Endodermal cell (in vitro differentiated cells): ENCODE results near the gene DYRK3. TPM values are rescaled to one million over a fixed set of nuclear protein-coding genes. Genes with fewer than 3 reads are reported as not detected.

ENCODE experiments used
- DNase-seq: peaks from one replicate; pipeline ENCODE4 v3.0.0-alpha.2; 2017
- H3K27ac ChIP-seq: 2 replicates; pipeline ENCODE4 v1.5.1; 2013; ENCODE audit warnings: mild to moderate bottlenecking, low read depth, low read length, moderate library complexity
- H3K27me3 ChIP-seq: 2 replicates; pipeline ENCODE4 v1.6.1; 2013; ENCODE audit warnings: mild to moderate bottlenecking, low read length, moderate library complexity; ENCODE audit not compliant: insufficient read depth, control insufficient read depth, poor library complexity, severe bottlenecking
- H3K36me3 ChIP-seq: 2 replicates; pipeline ENCODE4 v1.7.0; 2013; ENCODE audit warnings: mild to moderate bottlenecking, low read length, moderate library complexity; ENCODE audit not compliant: control insufficient read depth, insufficient read depth
- H3K4me1 ChIP-seq: one replicate; pipeline ENCODE4 v1.7.0; 2013; ENCODE audit warnings: low read length; ENCODE audit not compliant: control insufficient read depth, insufficient read depth
- H3K4me3 ChIP-seq: 2 replicates; pipeline ENCODE4 v1.5.1; 2013; ENCODE audit warnings: mild to moderate bottlenecking, low read length, moderate library complexity
- H3K9ac ChIP-seq: 2 replicates; pipeline ENCODE4 v1.6.1; 2013; ENCODE audit warnings: mild to moderate bottlenecking, low read length, moderate library complexity; ENCODE audit not compliant: poor library complexity, severe bottlenecking; ENCODE audit errors: extremely low read depth
- H3K9me3 ChIP-seq: 2 replicates; pipeline ENCODE4 v1.6.1; 2013; ENCODE audit warnings: mild to moderate bottlenecking, low read length, moderate library complexity; ENCODE audit not compliant: control insufficient read depth
- H3K27ac Mint-ChIP-seq: 2 replicates; pipeline ENCODE4 v1.8.0; 2020; ENCODE audit warnings: mixed read lengths
- H3K27me3 Mint-ChIP-seq: 2 replicates; pipeline ENCODE4 v1.8.0; 2021; ENCODE audit warnings: mild to moderate bottlenecking, mixed read lengths; ENCODE audit not compliant: insufficient read depth
- H3K36me3 Mint-ChIP-seq: 2 replicates; pipeline ENCODE4 v1.8.0; 2020; ENCODE audit warnings: low read depth, mixed read lengths
- H3K4me1 Mint-ChIP-seq: 2 replicates; pipeline ENCODE4 v1.8.0; 2020; ENCODE audit warnings: mixed read lengths
- H3K4me3 Mint-ChIP-seq: 2 replicates; pipeline ENCODE4 v1.8.0; 2020; ENCODE audit warnings: mild to moderate bottlenecking, moderate library complexity, mixed read lengths
- H3K9me3 Mint-ChIP-seq: 2 replicates; pipeline ENCODE4 v1.8.0; 2020; ENCODE audit warnings: mild to moderate bottlenecking, mixed read lengths
- WGBS, 2 experiments: methylation state at CpG; one replicate each; pipeline versions ENCODE4 v1.1.5 to v1.1.7; 2013; ENCODE audit warnings: missing lambda C conversion rate in 2 of 2, mixed read lengths in 1 of 2; ENCODE audit not compliant: insufficient coverage in 1 of 2, insufficient read length in 1 of 2; 5-methylcytosine and 5-hydroxymethylcytosine counted together
- total RNA-seq, 2 donors: library from RNA; stranded (reverse); fragmentation: NEBNext Ultra II Directional in 1 of 2; extraction: Animal tissue kit (Norgen Biotek cat#: 25700) in 1 of 2; gene quantifications; 2 replicates in 1 of 2; 3 replicates in 1 of 2; pipeline ENCODE4 v1.2.1, GENCODE V29; 2021
- TF ChIP-seq, protein P1 (sequence below): fragments of 200-600 bp; sonication (generic); conservative IDR thresholded peaks from 2 replicates; pipeline ENCODE4 v1.5.0; 2021; ENCODE audit warnings: antibody characterized with exemption, mild to moderate bottlenecking

Gene DYRK3
- total RNA-seq, 2 donors from 2014 or later, result 9.0 to 13.5 TPM

DNA sequence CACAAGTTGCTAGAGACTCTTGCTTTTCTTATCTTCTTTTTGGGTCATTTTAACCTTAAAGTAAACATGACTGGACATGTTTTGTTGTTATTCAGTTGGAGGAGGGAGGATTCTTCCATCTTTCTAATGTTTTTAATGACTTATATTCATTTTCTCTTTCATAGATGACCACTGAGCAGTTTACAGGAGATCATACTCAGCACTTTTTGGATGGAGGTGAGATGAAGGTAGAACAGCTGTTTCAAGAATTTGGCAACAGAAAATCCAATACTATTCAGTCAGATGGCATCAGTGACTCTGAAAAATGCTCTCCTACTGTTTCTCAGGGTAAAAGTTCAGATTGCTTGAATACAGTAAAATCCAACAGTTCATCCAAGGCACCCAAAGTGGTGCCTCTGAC, 11.9 kb downstream of the DYRK3 start:
- no peaks in the 10 kb centered on the region for H3K27me3 ChIP-seq
- no peak overlapping the region for H3K4me3 ChIP-seq
- Mint-ChIP-seq H3K4me3 (no peak overlapping the region), H3K9me3 (no peaks in the 10 kb centered on the region), H3K27ac (no peak overlapping the region), H3K27me3 (no peaks in the 10 kb centered on the region), H3K36me3 (peaks cover 15% of the 10 kb centered on the region), H3K4me1 (no peaks in the 10 kb centered on the region)
- peaks cover 10% of the 10 kb centered on the region for H3K36me3 ChIP-seq
- H3K9me3 ChIP-seq, result no peaks in the 10 kb centered on the region
- no peaks in the 10 kb centered on the region for H3K4me1 ChIP-seq
- DNase-seq, result no peak
- H3K9ac ChIP-seq, result no peak overlapping the region
- TF ChIP-seq, protein P1, sequence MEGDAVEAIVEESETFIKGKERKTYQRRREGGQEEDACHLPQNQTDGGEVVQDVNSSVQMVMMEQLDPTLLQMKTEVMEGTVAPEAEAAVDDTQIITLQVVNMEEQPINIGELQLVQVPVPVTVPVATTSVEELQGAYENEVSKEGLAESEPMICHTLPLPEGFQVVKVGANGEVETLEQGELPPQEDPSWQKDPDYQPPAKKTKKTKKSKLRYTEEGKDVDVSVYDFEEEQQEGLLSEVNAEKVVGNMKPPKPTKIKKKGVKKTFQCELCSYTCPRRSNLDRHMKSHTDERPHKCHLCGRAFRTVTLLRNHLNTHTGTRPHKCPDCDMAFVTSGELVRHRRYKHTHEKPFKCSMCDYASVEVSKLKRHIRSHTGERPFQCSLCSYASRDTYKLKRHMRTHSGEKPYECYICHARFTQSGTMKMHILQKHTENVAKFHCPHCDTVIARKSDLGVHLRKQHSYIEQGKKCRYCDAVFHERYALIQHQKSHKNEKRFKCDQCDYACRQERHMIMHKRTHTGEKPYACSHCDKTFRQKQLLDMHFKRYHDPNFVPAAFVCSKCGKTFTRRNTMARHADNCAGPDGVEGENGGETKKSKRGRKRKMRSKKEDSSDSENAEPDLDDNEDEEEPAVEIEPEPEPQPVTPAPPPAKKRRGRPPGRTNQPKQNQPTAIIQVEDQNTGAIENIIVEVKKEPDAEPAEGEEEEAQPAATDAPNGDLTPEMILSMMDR, result no peak
- no peak overlapping the region for H3K27ac ChIP-seq

DNA sequence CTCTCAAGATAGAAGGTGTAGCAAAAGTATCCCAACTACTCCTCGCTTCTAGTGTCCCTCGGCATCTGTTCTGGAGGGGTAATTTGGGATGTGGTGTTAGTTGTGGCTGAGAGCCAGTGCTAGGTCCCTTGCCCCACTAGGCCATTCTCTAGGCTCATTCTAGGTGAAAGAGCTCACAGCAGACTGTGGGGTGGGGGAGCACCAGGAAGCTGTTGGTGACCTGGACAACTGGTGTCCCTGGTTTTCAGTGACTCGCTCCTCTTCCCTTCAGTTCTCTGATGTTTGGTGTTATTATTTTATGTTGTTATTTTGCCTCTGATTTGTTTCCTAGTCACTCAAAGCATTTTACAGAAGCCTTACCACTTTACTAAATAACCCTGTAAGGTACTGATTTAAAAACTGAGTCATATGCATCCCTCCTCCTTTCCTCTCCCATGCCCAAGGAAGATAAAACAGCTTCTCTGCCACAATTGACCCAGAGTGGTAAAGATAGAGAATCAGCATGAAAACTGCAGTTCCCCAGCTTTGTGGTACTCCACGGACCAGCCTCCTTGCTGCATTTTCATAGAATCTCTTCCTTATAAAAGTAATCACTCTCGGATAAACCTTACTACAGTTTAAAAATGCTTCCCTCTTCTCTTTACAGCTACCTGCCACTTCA, 14.1 kb downstream of the DYRK3 start:
- H3K9me3 ChIP-seq, result no peaks in the 10 kb centered on the region
- TF ChIP-seq, protein P1, result no peak
- no peak overlapping the region for H3K4me3 ChIP-seq
- 57 to 89% methylated on average over 1 to 5 of the region's 5 CpGs for WGBS, 2 experiments
- Mint-ChIP-seq H3K9me3 (no peaks in the 10 kb centered on the region), H3K4me3 (no peak overlapping the region), H3K27me3 (no peaks in the 10 kb centered on the region), H3K4me1 (no peaks in the 10 kb centered on the region), H3K27ac (no peak overlapping the region), H3K36me3 (peaks cover 15% of the 10 kb centered on the region)
- peaks cover 10% of the 10 kb centered on the region for H3K36me3 ChIP-seq
- no peak overlapping the region for H3K9ac ChIP-seq
- no peaks in the 10 kb centered on the region for H3K27me3 ChIP-seq
- H3K27ac ChIP-seq, result no peak overlapping the region
- no peak for DNase-seq
- no peaks in the 10 kb centered on the region for H3K4me1 ChIP-seq

DNA sequence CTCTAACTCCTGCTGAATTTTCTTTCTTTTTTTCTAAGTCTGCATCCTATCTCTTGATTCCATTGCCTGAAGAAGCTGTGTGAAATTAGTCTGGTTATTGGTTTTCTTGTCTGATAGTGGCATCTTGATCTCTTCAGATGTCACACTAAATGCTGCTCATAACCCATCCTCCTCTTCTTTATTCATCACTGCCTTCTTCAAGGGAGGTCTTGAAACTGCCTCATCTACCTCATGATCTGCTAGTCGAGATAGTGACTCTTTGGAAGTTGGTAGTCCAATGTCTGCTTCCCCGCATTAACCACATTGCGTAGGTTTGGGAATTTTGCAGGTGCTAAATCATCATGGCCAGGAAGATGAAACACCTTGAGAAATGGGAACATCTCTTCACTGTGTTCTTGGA, 15.7 kb downstream of the DYRK3 start:
- no peaks in the 10 kb centered on the region for H3K4me1 Mint-ChIP-seq
- whole genome bisulfite sequencing, 2 experiments, result 95 to 97% methylated on average over 3 of the region's 3 CpGs
- no peaks in the 10 kb centered on the region for H3K9me3 Mint-ChIP-seq

More for the DNA sequence above, 15.7 kb downstream of the DYRK3 start:
- no peak overlapping the region for H3K9ac ChIP-seq
- no peaks in the 10 kb centered on the region for H3K9me3 ChIP-seq
- DNase-seq, result no peak
- TF ChIP-seq, protein P1, result no peak
- Mint-ChIP-seq H3K36me3 (peaks cover 15% of the 10 kb centered on the region), H3K4me3 (no peak overlapping the region), H3K27ac (no peak overlapping the region), H3K27me3 (no peaks in the 10 kb centered on the region)
- no peaks in the 10 kb centered on the region for H3K27me3 ChIP-seq
- no peaks in the 10 kb centered on the region for H3K4me1 ChIP-seq
- no peak overlapping the region for H3K27ac ChIP-seq
- H3K36me3 ChIP-seq, result peaks cover 10% of the 10 kb centered on the region
- H3K4me3 ChIP-seq, result no peak overlapping the region
